GM19324 (cell line): ENCODE measurements around the gene TNFAIP2.

Experiments used
- ATAC-seq: cut with Tn5 transposase; IDR thresholded peaks from one replicate; pipeline ENCODE4 v1.9.1; 2021; ENCODE audit warnings: mild to moderate bottlenecking, moderate library complexity; ENCODE audit not compliant: unreplicated experiment, low FRiP score

Gene TNFAIP2

DNA sequence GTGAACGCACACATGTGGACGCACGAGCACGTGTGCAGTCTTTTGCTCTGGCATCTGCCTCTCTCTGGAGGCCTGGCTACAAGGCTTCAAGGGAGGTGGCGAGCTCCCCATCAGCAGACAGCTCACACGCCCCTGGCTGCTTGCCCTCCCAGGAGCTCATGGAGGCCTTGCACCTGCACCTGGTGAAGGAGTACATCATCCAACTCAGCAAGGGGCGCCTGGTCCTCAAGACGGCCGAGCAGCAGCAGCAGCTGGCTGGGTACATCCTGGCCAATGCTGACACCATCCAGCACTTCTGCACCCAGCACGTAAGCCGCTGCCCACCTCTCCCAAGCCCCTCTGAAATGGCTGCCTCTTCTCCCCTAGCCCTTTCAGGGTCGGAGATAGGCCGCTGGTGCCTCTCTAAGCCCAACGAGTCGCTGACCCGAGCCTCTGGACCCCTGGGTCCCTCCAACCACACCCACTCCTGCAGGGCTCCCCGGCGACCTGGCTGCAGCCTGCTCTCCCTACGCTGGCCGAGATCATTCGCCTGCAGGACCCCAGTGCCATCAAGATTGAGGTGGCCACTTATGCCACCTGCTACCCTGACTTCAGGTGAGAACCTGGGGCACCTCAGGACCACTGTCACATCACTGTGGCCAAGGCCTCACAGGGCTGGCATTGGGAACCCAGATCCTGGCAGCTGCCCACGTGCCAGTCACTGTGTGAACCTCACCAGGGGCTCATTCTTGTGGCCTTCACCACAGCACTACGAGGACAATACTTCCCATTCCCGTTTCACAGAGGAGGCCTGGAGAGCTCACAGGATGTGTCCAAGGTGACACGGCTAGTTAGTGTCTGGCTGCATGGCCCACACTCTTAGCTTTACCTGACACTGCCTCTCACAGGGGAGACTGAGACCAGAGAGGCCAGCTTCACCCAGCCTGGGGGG lies 10.2 kb downstream of the TNFAIP2 start:
- no peak for ATAC-seq

DNA sequence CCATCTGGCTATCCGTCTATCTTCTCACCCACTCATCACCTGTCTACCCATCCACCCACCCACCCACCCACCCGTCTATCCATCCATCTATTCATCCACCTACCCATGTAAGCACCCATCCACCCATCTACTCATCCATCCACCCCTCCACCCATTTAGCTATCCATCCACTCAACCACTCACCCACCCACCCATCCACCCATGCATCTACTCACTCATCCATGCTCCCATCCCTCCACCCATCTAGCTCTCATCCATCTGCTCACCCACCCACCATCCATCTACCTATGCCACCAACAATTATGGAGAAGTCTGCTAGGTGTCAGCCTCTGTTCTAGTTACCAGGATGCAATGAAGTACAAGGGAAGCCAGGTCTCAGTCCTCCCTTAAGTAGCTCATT lies 11.1 kb downstream of the TNFAIP2 start:
- ATAC-seq: no peak

DNA sequence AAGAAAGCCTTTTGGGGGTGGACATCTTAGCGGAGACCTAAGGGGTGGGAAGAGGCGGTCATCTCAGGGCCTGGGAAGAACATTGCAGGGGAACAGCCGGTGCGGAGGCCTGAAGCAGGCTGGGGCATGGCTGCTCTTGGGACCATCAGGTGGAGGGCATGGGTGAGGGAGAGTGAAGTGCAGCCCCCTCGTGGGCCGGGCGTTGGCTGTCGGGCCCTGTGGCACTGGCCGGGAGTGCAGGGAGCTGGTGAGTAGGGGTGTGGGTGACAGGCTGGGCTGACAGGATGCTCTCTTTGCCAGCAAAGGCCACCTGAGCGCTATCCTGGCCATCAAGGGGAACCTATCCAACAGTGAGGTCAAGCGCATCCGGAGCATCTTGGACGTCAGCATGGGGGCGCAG lies 11.7 kb downstream of the TNFAIP2 start:
- no peak for ATAC-seq

DNA sequence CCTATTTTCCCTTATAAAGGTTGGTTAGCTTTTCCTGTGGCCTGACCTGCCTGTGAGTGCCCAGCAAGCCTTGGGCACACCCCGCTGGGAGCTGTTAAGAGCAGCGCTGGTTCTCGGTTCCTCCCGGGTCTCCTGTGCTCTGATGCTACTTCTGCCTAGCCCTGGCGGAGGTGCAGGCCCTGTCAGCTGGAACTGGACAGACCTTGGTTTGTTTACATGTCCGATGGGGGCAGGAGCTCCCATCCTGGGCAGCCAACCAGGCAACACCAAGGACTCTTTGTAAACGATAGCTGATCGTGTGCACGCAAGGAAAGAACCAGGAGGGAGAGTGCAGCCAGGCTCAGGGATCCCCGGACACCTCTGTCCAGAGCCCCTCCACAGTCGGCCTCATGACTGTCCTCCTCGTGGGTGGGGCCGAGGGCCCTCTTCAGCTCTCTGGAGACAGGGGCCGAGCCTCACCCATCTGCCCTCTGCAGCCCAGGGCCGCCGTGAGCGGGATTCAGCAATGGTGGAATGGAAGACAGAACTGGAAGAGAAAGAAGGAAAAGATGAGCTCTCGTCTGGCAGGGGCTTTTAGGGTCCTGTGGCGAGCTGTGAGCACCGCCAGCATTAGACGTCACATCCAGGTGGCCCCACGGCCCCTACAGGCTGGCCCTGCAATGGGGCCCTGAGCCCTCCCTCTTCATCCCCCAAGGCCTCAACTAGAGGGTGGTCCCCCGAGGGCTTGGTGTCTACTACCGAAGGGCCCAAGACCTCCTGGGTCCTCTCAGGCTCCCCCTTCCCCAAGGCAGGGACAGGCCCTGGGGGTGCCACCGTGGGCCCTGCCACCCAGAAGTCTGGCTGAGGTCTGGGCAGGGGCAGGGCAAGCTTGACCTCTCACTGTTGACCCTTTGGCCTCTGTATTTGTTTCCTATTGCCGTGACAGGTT lies 12.3 kb downstream of the TNFAIP2 start:
- no peak for ATAC-seq

DNA sequence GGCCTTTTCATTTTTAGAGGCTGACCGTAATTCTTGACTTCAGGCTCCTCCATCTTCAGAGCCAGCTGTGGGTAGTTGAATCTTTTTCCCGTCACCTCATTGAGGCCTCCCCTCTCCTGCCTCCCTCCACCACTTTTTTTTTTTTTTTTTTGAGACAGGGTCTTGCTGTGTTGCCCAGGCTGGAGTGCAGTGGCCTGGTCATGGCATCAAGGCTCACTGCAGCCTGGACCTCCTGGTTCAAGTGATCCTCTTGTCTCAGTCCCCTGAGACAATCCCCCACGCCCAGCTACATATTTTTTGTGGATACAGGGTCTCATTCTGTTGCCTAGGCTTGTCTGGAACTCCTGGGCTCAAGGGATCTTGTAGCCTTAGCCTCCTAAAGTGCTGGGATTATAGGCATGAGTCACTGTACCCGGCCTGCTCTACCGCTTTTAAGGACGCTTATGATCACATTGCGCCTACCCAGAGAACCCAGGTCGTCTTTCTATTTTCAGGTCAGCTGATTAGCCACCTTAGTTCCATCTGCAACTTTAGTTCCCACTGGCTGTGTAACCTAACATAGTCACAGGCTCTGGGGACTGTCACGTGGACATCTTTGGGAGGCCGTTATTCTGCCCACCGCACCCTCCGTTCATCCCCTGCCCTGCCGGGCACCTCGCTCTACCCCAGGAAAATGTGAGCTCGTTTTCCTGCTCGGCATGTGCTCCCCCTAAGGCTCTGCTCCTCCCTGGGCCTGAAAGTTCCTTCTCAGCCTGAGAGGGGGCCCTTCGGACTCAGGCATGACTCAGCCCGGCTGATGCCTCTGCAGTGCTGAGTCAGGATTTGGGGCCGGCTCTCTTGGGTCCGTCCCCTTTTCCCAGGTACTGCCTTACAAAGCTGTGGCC lies 13.4 kb downstream of the TNFAIP2 start:
- ATAC-seq: no peak

DNA sequence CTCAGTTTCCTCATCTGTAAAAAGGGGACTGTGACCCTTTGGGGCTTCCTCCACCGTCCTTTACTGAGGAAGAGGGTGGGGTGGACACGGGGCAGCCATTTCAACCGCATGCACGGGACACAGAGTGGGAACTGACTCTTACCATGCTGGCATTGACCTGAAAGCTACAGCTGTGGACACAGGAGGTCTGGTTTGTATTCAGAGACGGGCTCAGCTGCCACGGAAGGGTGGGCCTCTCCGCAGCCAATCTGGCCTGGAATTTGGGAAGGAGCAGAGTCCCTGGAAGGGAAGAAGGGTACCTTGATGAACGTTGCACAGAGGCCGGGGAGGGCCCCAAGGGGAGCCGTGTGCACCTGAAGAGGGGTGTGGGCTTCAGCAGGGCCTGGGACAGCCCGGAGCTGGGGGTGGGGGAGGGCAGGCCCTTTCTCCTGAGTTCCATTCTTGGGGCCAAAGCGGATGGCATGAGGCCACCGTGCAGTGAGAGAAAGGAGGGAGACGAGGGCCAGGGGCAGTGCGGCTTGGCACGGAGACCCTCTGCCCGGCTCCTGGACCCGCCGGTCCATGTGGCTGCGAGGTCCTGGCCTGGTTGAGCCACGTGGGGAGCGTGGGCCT lies 14.5 kb downstream of the TNFAIP2 start:
- no peak for ATAC-seq

DNA sequence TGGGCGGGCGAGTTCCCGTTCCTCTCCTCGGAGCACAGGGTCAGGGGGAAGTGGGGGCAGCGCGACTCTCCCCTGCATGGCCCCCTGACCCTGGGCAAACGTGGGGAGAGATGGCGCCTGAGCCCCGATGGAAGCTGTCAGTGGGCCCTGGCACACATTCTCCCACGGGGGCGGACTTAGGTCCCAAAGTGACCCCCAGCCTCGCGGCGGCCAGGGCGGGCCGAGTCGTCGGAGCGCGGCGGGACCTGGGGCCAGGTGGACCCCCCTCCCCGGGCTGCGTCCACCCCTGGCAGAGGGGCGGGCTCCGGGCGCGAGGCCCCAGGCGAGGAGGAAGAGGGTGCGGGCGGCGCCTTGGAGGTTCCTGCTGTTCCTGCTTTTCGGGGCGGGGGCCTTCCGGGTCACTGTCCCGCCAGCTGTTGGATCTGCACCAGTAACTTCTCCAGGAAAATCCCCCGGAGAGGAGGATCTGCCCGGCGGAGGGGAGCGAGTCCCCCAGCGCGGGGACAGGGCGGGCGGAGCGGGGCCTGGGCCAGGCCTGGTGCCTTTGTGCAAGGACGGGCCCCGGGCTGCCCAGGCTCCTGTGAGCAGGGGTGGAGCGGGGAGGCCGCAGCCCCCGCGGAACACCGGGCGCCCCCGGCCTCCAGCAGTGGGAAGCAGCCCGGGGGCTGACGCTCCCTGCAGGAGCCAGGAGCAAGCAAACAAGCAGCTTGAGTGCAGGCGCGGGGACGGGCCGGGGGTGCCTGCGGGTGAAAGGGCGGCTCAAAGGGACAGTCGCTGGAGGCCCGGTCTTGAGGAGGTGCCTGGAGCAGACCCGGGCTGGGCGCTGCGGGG lies 15.3 kb downstream of the TNFAIP2 start:
- ATAC-seq: no peak

DNA sequence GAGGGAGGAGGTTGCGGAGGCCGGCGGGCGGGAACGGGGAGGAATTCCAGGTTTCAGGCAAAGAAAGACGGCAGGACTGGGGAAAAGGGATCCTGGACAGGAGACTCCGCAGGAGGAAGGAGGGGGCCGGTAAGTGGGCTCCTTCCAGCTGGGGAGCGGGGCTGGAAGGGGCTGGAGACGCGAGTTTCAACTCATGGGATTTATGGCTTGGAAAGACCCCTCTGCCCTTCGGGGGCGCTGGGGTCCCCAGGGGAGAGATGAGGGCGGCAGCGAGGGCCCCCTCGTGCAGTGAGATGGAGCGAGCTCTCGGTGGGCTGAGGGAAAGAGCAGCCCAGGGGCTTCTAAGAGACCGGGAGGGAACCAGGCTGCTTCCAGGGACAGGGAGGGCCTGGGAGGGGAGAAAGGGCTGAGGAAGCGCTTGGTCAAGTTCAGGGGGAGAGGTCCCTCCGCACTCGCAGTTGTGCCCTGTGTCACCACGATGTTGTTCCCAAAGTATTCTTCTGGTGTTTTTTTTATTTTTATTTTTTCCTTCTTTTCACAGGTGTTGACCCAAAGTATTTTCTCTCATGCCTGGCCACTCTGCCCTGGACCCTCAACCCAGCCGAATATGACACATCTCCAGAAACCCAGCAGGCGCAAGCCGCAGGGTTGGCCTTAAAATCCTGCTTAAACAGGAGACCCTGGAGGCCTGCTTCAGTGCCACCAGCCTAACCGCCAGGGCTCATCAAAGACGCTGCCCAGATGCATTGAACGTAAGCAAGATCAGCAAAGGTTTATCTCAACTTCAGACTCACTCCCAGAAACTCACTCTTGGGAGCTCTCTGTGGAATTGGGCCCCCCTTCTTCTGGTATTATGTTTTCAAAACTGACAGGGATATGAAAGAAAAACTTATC lies 16.1 kb downstream of the TNFAIP2 start:
- ATAC-seq: no peak

DNA sequence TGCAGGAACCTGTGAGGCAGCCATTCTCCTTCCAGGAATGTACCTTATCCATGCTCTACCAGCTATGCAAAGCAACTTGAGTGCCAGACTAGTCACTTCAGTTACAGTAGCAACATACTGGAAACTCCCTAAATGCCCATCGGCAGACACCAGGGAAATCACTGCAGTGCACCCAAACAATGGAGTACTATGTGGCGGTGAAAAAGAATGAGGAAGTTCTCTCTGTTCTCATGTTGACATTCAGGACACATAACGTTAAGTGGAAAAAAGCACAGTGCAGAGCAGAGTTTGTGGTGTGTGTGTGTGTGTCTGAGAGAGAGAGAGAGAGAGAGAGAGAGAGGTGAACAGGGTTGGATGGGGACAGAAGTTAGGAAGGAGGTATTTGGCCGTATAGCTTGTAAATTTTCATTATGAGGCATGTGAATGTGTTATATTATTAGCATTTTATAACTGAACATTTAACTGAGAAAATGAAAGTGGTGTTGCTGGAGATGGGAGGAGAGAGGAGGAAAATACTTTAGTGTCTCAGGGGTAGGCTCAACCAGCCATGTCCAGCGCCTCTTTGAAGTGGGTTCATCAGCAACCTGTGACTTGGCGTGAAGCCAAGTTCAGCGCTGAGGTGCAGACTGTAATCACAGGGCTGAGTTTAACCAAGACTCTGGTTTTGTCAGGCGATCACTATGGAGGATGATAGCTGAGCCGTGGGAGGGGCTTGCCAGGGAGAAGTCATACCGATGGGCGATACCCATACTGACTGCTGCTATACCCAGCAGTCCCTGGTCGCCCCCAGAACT lies 17.3 kb downstream of the TNFAIP2 start:
- ATAC-seq: no peak

DNA sequence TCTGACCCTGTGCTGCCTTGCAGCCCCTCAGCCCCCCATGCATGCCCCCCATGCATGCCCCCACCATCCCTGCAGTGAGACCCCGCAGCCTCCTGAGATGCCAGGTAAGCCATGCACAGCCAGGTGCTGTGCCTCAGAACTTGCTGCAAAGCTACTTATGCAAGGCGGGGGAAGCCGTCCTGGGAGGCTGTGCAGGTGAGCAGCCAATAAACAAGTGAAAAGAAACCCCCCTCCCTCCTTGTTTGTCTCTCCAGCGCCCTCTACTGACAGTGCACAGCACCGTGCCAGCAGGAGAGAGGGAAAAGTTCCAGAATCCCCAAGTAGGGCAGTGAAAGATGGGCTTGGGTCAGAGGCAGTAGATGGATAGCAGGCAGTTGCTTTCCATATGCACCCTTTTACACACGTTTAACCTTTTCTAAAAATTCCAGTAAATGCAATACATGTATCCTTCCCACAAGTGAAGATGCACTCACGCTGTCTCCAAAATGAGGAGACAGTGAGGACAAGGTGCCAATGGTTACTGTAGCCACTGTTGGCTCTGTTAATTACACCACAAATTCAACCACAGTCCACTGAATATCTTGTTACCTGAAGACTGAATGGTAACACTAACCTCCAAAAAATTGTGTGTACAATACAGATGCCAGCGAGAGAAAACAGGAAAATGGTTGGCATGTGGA lies 18.0 kb downstream of the TNFAIP2 start:
- no peak for ATAC-seq

DNA sequence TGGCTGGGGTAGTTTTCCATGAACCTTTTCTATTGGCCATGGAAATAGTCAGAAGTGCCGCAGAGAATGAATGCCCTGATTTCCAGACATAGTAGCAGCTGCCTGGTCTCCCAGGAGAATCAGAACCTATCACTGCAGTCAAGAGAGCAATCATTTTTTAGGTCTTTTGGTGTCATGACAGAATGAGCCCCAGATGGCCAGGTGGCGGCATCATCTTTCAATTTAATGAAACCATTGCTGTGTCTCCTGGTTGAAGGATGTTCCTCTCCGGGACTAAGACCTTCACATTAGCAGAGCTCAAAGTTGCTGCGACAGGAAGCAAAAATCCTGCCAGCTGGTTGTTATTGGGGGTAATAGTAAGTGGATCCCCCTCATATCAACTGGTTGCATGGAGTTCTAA lies 18.8 kb downstream of the TNFAIP2 start:
- ATAC-seq: no peak

DNA sequence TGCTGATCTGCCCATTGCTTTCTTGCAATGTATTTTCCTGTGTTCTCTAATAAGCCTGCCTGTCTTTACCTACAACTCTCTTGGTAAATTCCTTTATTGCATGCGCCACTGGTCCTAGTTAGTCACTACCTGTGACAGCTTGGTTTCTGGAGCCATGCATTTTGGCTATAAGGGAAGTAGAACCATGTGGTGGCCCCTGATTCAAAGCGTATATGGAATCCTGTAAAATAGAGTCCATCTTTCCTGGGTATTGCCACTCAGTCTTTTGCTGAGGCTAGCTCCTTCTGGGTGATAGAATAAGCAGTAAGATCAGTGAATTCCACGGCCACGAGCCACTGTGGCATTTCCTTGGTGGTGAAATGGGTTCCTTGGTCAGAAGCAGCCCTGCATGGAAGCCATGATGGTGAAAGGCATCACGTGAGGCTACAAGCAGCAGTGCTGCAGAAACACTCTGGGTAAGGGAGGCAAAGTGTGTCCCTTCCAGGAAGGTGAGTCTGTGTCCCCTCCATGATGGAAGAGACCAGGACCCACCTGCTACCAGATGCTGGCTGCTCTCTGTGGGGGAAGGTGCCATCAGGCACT lies 19.6 kb downstream of the TNFAIP2 start:
- ATAC-seq: no peak

DNA sequence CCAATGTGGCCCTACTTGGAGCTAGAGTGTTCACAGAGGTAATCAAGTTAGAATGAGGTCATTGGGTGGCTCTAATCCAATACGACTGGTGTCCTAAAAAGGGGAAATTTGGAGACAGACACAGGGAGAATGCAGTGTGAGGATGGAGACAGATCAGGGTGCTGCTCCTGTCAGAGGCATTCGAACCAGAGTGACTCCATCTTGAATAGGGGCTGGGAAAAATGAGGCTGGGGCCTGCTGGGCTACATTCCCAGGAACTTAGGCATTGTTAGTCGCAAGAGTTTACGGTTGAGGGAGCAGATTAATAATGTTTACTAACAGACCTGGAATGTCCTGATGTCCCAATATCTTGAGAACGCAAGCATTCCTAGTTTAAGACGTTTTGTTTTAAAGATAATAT lies 20.2 kb downstream of the TNFAIP2 start:
- no peak for ATAC-seq

DNA sequence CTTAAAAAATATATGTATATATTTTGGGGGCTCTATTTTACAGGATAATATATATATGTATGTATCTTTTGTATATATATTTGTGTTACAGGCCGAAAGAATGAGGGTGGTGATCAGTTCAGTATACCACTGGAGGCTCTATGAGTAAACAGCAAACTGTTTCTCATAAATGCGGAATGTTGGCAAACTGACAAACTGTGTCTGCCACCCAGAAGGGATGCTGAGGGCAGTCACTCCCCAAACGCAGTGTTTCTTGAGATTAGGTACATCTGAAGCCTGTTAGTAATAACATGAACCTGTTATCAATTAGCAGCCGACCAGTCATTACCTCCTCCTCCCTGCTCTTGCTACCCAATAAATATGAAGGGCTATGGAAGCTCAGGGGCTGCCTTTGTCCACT lies 20.8 kb downstream of the TNFAIP2 start:
- ATAC-seq: no peak

DNA sequence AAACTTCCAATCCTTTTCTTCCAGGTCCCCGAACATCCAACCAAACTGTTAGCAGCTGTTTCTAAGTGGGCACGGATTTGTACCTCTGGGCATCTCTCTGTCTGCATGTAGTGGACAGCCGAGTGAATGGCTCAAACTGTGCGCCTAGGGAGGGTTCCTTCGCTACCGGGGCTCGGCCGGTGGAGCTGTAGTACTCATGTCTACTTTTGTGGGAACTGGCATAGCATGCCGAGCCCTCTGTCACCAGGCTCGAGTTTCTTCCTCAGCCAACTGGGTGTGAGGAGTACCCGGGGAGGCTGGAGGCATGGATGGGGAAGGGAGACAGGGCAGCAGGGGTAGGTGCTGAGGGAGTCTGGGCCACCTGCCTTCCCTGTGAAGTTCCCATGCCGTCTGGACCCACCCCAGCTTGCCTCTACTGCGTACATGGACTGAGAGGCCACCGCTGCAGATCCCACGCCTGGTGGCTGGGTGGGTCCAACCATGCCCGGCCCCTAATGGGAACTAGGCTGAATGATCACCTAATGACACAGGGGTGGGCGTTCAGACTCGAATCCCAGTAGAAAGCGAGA lies 23.0 kb downstream of the TNFAIP2 start:
- ATAC-seq: no peak
